NCI-H2107 (cell line): Measurements from ENCODE around the gene RXRG.

Source experiments
- DNase-seq: peaks from one replicate; lab custom pipeline; 2025; lab: John Stamatoyannopoulos, UW

The RXRG gene

GRCh38 chr1:165369255-165369848, 75.6 kb downstream of the RXRG start:
- peak; percentile 13 for DNase-seq

DNA sequence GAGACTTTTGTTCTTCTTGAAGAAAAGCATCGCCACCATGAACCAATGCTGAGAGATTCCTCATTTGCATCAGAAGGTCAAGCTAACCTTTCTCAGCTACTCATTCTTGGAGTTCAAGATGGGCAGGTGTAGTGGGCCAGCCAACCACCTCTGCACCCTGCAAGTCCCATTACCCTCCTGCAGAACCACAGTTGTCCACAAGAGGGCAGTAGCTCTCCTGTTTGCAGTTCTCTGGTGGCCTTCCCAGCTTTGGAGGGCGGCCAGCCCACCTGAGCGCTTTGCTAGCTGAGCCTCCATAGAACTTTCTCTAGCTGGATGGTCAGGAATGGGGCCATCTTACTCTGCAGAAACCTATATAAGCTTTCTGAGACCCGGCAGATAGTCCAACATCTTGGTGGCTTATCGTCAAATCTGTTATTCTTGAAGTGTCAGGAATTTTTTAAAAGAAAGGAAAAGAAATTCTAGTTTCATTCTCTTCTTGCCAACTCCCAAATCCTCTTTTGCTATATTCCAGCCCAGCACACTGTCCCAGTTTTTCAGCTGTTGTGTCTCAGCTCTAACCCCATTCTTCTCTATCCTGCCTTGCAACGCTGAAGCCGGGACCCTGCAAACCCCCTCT, 77.4 kb downstream of the RXRG start:
- DNase-seq = peak; percentile 64

DNA sequence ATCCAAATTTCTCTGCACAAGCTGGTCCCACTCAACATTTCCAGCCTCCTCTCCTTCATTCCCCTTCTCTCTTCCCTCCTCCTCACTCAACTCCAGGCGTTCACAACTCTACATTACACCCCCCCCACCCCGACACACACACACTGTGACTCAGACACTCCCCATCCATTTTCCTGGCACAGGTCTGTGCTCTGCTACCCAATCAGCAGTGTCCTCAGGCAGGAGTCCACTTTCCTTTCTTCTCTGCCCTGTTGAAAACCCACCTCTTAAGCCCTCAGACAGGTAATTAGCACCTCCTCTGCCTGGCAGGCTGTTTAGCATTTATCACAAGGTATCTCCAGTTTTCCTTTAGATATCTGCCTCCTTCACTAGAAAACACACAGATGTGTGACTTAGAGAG, 79.6 kb downstream of the RXRG start:
- DNase-seq = no peak

- DNase-seq = no peak
Observed at GRCh38 chr1:165364568-165365133, 80.3 kb downstream of the RXRG start.

GRCh38 chr1:165356876-165357275, 88.0 kb downstream of the RXRG start:
- DNase-seq = no peak

DNA sequence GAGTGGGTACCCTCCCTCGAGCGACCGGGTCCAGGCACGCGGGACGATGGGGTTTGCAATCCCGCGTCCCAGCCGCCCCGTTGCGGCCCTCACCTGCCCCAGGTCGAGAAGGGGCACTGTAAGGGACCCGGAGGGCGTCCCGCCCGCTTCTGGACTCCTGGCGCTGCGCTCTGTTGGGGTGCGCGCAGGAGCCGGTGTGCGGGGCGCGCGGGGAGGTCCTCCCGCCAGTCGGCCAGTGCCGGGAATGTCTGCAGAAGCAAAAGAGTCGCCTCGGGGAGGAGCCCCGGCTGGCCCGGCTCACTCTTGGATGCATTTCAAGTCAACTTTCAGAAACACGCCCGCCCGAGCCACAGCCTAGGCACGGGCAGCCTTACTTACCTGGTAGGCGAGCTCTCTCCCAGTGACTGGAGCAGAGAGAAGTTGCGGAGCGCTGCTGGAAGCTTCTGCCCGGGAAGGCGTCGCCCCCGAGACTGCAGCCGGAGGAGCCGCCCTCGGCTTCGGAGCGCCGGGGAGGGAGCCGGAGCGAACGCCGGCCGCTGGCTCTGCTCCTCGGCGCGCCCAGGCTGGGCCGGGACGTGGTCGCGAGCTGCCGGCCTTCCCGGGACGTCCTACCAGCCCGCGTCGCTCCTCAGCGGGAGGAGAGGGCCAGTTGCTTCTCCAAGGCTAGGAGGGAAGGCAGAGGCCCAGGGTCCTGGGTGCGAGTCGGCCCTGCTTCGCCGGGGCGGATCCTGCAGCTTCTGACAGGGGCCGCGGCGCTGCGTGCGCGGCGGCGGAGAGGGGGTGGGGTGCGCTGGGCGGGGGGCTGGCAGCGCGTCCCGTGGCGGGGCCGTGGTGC, 88.7 kb downstream of the RXRG start, which contains the start of gene LMX1A:
LMX1A (minus strand) TSS at position 739 of the 835 bp plus-strand sequence. CDS start 1,156 bp downstream, outside the sequence.
- DNase-seq = no peak

- no peak for DNase-seq
Observed at GRCh38 chr1:165355139-165355976, 89.6 kb downstream of the RXRG start.

DNA sequence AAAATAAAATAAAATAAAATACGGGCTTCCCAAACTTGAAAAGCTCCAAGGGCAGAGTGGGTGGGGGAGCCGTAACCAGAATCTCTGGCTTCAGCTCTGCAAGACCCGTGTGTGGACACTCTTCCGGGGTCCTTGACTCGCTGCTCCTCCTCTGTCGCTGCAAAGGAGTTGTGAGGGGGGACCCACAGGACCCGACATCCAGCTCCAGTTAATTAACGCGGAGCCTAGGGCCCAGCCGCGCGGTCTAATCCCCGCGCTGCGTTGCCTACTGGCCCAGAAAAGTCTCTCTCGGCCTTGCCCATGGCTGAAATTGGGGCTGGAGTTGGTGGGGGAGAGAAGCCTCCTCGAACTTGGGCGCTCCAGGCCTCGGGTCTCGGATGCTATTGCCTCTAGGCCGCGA, 90.2 kb downstream of the RXRG start:
- no peak for DNase-seq

DNA sequence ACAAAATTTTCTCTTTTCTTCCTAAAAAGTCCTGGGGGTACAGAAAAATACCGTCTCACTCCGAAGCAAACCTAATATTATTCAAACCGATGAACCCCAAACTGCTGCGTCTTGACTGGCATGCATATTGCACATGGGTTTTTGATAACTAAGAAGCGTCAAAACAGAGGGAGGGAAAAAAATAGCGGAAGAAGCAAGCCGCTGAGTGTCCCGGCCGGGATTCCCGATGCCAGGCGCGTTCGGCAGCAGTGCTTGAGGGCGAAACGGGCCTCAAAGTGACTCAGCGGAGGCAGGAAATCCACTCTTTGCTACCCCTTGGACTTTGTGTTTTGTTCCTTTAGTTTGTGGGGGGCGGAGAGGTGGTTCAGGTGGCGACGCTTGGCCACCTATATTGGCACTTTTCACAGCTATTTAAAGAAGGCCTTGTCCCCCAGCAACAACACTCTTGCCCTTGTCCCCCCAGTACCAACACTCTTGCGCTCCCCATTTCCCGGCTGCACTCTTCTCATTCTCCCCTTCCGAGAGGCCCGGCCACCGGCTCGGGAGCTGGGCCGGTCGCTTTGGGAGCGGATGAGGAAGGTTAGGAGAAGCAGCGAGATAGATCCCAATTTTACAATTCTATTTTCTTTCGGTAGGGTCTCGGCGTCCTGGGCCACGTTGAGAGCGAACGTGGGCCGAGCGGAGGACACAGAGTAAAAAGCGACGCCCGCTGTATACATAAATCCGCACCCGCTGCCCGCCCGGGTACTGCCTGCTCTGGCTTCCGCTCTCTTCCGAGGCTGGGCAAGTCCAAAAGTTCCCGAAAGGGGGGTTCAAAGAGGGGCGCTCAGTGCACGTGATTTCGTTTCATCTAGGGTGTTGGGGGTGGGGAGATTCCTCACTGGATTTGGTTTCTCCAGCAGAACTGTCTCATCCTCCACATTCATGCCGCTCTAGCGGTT, 90.9 kb downstream of the RXRG start:
- DNase-seq = no peak

DNA sequence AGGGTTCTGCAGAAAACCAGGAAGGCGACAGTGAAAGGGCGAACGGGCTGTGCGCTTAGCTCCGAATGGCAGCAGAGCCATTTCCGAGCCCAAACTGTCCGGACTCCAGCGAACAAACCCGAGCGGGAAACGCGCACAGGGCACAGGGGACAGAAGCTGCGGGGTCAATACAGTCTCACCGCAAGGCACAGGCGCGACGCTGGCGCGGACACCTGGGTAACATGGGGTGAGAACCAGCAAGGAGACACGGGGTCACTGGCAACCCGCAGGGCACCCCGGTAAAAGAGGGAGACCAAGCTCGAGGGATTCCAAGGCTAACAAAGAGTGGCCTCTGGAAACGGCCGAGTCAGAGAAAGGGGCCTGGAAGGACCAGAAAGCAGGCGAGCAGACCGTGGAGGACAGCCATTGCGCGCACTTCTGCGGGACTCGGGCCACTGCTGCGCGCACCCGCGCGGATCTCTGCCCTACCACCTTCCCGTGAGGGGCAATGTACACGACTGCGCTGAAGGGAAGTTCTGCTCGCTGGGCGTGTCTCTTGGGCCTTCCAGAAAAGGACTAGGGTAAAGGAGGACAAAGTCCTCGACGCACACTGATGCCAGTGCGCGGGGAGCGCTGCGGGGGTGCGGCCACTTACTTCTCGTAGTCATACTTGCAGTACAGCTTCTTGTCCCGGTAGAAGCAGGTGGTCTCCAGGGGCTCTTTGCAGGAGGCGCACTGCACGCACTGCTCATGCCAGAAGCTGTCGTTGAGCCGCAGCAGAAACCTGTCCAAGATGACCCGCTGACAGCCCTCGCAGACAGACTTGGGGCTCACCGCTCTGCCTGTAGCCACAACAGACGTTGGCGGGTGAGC, 92.3 kb downstream of the RXRG start:
- DNase-seq = no peak

DNA sequence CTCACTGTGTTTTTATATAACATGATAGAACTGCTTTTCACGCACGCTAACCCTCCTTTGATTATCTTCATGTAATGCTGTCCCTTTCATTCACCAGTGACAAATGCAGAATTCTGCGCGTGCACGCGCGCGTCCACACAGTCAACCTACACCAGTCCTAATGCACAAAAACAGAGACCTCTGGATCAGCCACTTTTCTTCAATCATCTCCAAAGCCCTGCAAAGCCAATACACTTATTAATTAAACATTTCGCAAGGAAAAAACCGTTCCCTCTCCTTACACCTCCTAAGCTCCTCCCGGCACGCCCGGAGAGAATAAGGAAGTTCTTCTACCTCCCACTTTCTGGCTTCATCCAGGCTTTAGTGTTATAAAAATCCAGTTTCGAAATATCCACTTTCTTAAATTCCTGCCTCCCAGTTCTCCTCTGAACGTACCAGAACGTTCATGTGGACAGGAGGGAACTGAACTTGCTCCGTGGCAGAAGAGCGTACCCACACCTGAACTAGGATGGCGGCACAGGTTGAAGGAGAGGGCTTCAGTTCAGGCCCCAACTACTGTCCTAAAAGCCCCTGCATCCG, 93.0 kb downstream of the RXRG start:
- DNase-seq = no peak
